Measurements from ENCODE around the gene POLD1. TPM values are rescaled to one million over a fixed set of nuclear protein-coding genes. Genes with fewer than 3 reads are reported as not detected.
A peak's percentile ranks its signal among the peaks of the same experiment; 100 is the strongest.

Gene POLD1
- total and polyA plus RNA-seq, 2 of the 13 experiments (the other 11 are each of a cell fraction or from before 2014, with no cell fraction given) = 17.4 to 54.0 TPM

DNA sequence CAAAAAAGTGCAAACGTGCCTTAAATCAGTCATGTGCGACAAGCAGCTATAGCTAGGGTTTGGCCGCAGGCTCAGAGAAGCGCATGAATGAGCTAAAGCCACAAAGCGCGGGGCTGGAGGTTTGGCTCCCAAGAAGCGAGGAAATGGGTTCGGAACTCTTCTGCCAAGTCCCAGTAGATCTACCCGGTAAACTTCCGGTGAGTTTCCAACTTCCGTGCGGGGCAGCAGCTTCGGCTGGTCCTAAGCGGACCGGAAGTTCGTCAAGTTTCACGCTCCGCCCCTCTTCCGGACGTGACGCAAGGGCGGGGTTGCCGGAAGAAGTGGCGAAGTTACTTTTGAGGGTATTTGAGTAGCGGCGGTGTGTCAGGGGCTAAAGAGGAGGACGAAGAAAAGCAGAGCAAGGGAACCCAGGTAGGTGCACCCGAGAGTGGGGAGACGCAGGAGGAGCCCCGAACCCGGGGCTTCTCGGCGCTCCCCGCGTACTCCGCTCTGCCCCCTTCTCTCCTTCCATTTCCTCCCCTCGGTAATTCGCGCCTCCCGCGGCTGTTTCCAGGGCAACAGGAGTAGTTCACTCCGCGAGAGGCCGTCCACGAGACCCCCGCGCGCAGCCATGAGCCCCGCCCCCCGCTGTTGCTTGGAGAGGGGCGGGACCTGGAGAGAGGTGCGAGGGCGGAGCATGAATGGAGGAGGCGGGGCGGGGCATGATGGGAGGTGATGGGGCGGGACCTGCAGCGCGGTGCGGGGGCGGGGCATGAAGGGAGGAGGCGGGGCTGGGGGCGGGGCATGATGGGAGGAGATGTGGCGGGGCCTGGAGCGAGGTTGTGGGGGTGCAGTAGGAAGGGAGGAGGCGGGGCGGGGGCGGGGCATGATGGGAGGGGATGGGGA is 7.7 kb upstream of the POLD1 start, which contains the start of gene NR1H2 (continued):
- TF ChIP-seq, protein P1, sequence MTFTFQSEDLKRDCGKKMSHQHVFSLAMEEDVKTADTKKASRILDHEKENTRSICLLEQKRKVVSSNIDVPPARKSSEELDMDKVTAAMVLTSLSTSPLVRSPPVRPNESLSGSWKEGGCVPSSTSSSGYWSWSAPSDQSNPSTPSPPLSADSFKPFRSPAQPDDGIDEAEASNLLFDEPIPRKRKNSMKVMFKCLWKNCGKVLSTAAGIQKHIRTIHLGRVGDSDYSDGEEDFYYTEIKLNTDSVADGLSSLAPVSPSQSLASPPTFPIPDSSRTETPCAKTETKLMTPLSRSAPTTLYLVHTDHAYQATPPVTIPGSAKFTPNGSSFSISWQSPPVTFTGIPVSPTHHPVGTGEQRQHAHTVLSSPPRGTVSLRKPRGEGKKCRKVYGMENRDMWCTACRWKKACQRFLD (CRISPR knock-in tag; IDR thresholded peaks at IDR 0.05; ENCODE audit: borderline replicate concordance) = no peak; the same call in 1 of the 2 replicates
- no peak for TF ChIP-seq ZNF256 (CRISPR knock-in tag; conservative IDR thresholded peaks at IDR 0.05)
- TF ChIP-seq, protein P2, sequence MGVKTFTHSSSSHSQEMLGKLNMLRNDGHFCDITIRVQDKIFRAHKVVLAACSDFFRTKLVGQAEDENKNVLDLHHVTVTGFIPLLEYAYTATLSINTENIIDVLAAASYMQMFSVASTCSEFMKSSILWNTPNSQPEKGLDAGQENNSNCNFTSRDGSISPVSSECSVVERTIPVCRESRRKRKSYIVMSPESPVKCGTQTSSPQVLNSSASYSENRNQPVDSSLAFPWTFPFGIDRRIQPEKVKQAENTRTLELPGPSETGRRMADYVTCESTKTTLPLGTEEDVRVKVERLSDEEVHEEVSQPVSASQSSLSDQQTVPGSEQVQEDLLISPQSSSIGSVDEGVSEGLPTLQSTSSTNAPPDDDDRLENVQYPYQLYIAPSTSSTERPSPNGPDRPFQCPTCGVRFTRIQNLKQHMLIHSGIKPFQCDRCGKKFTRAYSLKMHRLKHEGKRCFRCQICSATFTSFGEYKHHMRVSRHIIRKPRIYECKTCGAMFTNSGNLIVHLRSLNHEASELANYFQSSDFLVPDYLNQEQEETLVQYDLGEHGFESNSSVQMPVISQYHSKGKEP (CRISPR knock-in tag; IDR thresholded peaks at IDR 0.05) = no peak
- no peak for TF ChIP-seq SP1 (IDR thresholded peaks at IDR 0.05)
- peak; percentile 75; the same call in 1 of the 2 replicates for TF ChIP-seq SP1 (CRISPR knock-in tag; IDR thresholded peaks at IDR 0.05)
- TF ChIP-seq, protein P3, sequence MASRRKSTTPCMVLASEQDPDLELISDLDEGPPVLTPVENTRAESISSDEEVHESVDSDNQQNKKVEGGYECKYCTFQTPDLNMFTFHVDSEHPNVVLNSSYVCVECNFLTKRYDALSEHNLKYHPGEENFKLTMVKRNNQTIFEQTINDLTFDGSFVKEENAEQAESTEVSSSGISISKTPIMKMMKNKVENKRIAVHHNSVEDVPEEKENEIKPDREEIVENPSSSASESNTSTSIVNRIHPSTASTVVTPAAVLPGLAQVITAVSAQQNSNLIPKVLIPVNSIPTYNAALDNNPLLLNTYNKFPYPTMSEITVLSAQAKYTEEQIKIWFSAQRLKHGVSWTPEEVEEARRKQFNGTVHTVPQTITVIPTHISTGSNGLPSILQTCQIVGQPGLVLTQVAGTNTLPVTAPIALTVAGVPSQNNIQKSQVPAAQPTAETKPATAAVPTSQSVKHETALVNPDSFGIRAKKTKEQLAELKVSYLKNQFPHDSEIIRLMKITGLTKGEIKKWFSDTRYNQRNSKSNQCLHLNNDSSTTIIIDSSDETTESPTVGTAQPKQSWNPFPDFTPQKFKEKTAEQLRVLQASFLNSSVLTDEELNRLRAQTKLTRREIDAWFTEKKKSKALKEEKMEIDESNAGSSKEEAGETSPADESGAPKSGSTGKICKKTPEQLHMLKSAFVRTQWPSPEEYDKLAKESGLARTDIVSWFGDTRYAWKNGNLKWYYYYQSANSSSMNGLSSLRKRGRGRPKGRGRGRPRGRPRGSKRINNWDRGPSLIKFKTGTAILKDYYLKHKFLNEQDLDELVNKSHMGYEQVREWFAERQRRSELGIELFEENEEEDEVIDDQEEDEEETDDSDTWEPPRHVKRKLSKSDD (CRISPR knock-in tag; IDR thresholded peaks at IDR 0.05; ENCODE audit: low read depth) = peak; percentile 68; the same call in 1 of the 2 replicates
- TF ChIP-seq, protein P4, sequence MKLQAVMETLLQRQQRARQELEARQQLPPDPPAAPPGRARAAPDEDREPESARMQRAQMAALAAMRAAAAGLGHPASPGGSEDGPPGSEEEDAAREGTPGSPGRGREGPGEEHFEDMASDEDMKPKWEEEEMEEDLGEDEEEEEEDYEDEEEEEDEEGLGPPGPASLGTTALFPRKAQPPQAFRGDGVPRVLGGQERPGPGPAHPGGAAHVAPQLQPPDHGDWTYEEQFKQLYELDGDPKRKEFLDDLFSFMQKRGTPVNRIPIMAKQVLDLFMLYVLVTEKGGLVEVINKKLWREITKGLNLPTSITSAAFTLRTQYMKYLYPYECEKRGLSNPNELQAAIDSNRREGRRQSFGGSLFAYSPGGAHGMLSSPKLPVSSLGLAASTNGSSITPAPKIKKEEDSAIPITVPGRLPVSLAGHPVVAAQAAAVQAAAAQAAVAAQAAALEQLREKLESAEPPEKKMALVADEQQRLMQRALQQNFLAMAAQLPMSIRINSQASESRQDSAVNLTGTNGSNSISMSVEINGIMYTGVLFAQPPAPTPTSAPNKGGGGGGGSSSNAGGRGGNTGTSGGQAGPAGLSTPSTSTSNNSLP (IDR thresholded peaks at IDR 0.05; ENCODE audit: low read depth, low read length) = no peak
- TF ChIP-seq, protein P5, sequence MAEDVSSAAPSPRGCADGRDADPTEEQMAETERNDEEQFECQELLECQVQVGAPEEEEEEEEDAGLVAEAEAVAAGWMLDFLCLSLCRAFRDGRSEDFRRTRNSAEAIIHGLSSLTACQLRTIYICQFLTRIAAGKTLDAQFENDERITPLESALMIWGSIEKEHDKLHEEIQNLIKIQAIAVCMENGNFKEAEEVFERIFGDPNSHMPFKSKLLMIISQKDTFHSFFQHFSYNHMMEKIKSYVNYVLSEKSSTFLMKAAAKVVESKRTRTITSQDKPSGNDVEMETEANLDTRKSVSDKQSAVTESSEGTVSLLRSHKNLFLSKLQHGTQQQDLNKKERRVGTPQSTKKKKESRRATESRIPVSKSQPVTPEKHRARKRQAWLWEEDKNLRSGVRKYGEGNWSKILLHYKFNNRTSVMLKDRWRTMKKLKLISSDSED (CRISPR knock-in tag; IDR thresholded peaks at IDR 0.05) = no peak
- TF ChIP-seq KLF12 (CRISPR knock-in tag; IDR thresholded peaks at IDR 0.05; ENCODE audit: borderline replicate concordance) = peak; percentile 73; the same call in 1 of the 2 replicates
- peak; percentile 95 for TF ChIP-seq ZNF501 (CRISPR knock-in tag; IDR thresholded peaks at IDR 0.05)
- TF ChIP-seq, protein P6, sequence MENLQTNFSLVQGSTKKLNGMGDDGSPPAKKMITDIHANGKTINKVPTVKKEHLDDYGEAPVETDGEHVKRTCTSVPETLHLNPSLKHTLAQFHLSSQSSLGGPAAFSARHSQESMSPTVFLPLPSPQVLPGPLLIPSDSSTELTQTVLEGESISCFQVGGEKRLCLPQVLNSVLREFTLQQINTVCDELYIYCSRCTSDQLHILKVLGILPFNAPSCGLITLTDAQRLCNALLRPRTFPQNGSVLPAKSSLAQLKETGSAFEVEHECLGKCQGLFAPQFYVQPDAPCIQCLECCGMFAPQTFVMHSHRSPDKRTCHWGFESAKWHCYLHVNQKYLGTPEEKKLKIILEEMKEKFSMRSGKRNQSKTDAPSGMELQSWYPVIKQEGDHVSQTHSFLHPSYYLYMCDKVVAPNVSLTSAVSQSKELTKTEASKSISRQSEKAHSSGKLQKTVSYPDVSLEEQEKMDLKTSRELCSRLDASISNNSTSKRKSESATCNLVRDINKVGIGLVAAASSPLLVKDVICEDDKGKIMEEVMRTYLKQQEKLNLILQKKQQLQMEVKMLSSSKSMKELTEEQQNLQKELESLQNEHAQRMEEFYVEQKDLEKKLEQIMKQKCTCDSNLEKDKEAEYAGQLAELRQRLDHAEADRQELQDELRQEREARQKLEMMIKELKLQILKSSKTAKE (CRISPR knock-in tag; IDR thresholded peaks at IDR 0.05; ENCODE audit: borderline replicate concordance) = no peak
- TF ChIP-seq, protein P7, sequence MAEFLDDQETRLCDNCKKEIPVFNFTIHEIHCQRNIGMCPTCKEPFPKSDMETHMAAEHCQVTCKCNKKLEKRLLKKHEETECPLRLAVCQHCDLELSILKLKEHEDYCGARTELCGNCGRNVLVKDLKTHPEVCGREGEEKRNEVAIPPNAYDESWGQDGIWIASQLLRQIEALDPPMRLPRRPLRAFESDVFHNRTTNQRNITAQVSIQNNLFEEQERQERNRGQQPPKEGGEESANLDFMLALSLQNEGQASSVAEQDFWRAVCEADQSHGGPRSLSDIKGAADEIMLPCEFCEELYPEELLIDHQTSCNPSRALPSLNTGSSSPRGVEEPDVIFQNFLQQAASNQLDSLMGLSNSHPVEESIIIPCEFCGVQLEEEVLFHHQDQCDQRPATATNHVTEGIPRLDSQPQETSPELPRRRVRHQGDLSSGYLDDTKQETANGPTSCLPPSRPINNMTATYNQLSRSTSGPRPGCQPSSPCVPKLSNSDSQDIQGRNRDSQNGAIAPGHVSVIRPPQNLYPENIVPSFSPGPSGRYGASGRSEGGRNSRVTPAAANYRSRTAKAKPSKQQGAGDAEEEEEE (CRISPR knock-in tag; IDR thresholded peaks at IDR 0.05; ENCODE audit: borderline replicate concordance) = peak; percentile 68; the same call in 1 of the 2 replicates
- TF ChIP-seq ZNF274 (CRISPR knock-in tag; IDR thresholded peaks at IDR 0.05) = peak; percentile 59; the same call in 1 of the 2 replicates
- TF ChIP-seq FIP1L1 (IDR thresholded peaks at IDR 0.05; ENCODE audit: borderline replicate concordance, insufficient read depth, low read depth, low read length) = no peak

Data from HepG2 (cell line).